Stimulated activated CD8-positive, alpha-beta memory T cell treated with anti-CD3 and anti-CD28 coated beads, Interleukin-15, amount 100 ng/mL, for 4 hours (primary cell): ENCODE measurements around the gene CMSS1.

Source experiments
- DNase-seq, 2 donors: peaks; one replicate each; pipeline ENCODE4 v3.0.0-alpha.2; 2020; ENCODE audit warnings: low read depth in 2 of 2

Gene CMSS1

DNA sequence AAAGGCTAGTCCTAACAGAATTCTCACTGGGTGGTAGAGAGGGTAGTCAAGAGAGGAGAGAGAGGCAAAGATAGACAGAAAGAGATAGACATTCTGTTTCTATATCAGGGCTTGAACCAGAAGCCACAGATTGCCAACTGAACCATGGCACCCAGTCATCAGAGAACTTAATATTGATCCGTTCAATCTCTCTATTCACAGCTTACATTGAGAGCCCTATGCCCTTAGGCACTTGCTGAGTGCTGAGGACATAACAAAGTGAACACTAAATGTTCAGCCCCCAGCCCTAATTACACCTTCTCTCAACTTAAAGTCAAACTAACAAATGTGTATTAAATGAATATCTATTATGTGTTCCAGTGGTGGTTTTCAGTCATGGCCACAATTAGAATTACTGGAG lies 172.5 kb downstream of the CMSS1 start:
- no peak for DNase-seq

DNA sequence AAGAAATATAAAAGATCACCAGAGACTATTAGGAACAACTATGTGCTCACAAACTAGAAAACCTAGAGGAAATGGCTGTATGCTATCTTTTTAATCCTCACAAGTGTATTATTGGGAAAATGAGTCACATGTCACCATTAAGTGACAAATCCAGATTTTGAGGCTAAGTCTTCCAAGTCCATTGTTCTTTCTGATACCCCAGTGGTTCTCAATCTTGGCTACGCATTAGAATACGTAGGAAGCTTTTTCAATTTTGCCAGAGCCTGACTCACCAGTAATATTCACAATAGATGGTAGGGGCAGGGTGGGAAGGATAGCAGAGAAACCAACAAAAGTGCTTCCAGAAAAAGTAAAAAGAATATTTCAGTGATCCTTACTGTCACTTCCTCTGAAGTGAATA lies 179.6 kb downstream of the CMSS1 start:
- no peak for DNase-seq

DNA sequence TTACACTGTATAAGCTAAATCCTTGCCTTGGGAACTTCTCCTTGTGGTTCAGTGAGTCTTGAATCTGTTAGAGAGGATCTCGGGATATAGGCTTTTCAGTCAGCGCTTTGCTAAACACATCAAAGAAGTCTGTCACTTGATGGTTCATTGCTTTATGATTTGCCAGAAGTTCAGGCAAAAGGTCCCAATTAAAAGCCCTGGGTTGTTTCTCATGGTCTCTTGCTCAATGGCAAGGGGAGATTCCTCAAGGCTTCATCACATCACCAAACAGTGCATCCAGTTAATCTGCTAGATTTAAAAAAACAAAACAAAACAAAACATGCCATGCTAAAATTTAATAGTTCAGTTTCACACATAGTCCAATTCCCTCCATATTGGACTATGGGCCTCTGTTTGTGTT lies 181.9 kb downstream of the CMSS1 start:
- no peak for DNase-seq

DNA sequence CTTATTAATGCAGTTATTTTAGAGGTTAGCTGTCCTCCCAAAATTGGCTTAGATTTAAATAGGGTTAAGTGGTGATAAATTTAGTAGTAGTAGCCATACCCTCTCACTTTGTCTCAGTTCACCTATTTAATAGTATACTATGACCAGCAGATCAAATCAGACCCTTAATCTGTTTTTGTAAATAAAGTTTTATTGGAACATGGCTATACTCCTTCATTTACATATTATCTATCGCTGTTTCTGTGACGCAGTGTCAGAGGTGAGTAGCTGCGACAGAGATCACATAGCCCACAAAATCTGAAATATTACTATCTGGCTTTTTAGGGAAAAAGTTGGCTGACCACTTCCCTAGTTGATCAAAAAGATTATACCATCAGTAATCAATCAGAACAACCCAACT lies 183.4 kb downstream of the CMSS1 start:
- DNase-seq = no peak

DNA sequence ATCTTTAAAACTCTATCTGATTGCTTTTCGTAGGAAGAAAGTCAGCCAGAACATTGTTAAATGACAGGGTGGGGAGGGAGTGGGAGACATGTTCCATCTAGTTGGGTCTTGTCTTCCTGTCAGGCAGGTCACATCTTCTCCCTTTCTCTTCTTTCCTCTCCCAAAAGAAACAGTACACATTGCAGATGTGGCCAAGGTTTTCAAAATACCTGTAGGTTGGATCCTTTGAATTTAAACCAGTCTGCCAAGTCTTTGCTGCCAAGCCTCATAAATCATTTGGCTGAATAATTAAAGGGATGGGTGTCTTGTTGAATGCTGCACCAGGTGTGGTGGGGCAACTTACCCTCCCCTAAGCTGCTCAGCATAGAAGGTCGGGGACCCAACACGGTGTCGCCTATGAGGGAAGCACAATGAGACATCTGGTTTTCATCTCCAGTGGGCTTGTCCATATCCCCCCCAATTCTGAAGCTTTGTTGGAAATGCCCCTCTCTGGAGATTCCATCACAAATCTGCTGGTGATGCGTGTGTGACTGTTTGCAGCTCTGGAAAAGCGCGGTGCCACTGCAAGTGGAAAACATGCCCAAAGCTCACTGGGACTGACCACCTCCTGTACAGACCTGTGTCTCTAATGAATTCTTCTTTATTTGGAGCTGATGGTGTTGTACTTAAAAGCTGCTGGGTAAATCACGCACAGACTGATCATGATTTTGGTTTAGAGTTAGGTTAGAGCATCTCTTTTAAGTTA lies 184.0 kb downstream of the CMSS1 start:
- DNase-seq = no peak

DNA sequence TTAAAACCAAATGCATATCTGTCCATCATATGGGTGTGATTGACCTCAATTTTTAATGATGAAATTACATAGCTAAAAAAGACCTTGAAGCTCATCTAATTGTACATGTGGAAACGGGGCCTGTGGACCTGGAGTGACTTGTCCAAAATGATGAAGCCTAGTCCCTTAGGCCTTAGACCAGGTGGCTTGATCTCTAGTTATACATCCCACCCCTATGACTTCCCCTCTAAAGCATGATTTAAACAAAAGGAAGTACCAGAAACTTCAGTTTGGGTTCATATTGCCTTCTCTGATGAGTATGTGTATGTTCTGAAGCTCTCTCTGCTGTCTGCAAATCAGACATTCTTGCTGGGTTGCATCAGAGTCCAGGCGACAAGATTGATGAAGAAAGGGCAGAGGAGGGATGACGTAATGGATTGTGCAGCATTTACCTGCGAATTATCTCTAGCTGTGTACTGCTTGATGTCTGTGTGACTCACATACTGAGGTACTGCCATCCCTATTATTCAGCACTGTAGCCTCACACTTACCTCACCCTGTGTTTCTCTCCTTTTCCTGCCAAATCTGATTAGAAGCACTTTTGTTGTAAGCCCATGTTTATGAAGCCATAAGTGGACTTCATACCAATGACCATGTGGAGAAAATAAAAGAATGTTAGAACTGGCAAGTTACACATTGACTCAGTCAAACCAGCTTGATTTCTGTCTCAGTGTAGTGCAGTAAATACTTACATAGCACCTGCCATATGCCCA lies 185.1 kb downstream of the CMSS1 start:
- no peak for DNase-seq

DNA sequence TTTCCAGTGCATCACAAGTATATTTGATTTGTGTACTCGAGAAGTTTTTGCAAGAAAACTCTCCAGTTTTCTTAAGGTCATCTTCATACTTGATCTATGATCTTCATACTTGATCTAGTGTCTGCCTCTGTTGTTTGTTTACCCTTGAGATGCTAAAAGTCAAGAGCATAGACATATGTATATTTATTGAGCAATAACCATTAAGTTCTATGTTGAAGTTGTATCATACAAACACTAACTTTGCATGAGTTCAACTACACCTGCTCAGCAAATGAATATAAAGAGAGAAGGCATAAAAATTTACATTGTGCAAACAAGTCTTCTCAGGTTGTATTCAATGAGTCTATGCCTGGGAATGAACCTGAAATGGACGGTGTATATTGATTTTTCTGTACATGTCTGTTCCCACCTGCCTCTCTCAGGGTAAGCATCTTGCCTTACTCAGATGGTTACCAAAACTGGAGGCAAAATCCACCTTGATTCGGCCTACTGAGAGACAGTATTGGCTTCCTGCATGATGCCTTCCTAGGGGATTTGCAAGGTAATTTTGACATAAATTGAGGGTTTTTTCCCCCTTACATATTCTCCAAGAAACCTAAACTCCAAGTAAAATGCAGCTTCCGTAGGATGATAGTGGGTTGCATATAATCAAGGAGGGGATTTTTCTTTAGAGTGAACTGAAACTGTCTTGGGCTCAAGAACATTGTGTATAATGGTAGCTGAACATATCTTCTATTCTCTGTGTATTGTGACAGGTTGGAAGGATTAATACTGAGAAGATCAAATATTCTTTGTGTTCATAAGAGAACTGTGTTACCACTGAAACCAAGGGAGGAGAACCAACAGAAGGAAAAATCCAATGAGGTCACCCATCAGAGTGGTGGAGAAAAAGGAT lies 186.2 kb downstream of the CMSS1 start:
- no peak for DNase-seq

DNA sequence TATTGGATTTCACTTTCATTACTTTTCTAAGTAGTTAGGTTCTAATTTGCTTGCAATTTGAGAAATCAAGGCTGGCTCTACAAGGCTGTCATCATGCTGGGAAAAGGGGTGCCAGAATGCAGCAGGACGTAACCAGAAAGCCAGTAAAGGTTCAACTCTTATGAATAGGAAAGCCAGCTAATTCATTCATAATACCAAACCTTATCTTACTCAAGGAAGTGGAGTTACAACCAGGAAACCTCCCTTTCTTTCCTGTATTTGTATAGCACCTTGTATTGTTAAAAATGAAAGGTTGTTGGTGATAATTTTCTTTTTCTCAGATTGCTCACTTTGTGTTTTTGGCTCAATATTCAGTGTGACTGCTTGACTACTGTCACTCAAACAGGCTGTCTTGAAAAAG lies 187.3 kb downstream of the CMSS1 start:
- DNase-seq = no peak

DNA sequence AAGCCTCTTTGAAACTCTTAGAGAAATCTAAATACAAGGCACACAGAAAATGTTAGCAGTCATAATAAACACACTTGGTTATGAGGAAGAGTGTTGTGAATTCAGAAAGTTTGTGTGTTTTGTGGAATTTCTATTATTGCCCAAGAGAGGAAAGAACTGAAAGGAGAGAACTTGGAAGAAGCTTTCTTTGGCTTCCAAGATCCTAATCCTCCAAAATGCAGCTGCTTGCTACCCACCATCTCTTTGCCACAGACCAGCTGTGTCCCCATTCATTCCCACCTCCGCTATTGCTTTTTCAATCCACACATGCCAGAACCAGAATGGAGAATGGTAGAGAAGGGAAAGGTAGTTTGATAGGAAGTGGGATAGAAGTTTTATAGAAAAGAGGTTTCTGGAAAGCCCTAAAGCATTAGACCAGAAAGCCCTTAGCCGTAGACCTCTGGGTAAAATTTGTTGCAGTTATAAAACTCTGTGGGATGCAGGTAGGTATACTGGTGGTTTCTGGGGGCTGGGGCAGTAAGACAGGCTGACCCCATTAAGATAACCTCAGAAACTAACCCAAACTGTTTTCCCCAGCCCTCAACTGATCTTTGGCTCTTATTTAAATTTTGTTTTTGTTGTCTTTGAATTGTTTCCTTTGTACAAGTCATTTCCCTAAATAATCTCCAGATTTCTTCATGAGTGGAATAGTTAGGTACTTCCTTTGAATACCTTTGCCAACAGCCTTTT lies 188.2 kb downstream of the CMSS1 start:
- no peak for DNase-seq

DNA sequence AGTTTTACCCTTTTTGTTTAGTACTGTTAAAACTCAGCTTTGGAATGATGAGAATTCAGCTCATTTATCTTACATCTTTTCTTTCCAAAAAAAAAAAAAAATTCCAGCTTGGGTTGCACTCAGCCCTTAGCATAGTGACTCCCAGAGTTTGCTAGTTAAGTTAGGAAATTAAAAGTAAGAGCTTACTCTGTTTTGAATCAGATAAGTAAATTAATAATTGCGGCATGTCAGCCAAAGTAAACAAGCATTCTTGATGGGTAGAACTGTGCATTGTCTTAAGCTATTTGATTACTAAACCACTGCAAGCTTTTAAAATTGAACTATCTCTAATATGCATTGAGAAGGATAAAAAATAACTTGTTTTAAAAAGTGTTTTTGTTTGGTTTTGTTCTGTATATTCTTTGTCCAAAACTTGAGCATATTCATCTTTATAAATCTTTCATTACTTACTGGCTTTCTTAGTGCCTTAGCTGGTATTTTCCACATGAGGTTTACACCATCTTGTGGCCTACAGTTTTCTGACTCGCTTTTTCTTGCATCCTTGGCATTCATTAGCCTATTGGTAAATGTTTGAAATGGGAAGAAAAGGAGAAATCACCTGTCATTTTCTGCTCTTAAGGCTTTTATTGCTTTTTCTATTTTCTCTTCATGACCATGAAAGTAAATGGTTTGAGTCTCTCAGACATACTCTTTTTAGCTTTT lies 189.1 kb downstream of the CMSS1 start:
- no peak for DNase-seq

DNA sequence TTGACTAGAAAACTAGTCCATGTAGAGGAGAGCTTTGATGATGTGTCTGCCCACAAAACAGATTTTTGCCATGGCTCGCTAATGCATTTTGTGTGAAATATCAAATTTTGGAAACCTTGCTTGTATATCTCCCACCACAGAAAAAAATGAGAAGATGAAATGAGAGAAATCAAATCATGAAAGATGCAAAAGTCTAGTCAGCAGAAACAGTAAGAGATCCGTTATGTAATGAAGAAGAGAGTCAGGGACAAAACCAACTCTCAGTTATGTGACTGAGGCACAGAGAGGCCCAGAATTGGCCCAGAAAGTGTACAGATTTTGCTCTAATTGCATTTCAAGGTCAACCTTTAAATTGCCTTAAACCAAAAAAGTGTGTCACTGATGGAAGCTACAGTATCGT lies 189.7 kb downstream of the CMSS1 start:
- DNase-seq = no peak

DNA sequence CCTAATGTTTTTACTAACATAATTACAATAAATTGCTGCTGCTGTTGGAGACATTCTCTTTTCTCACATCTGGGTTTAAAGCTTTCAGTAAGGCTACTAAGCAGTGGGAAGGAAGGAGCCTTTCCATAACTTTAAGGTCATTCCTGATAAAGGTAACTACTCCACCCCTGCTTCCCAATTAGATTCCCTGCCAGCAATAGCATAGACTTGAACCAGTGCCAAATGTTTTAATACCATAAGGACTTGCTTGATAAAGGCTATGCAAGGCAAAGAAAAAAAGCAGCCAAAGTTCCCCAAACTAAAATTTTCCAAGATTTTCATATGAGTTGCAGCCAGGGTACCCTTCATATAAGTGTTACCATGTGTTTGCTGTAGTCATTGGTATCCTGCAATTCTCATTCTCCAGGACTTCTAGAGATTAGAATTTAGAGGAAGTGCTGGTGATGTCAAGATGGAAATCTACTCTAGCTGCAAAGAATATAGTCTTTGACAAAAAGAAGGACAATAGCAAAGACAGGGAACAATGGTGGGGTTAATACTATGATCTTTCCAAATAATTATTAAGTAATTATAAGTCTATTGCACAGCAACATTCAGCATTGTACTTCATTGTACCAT lies 190.5 kb downstream of the CMSS1 start:
- no peak for DNase-seq

DNA sequence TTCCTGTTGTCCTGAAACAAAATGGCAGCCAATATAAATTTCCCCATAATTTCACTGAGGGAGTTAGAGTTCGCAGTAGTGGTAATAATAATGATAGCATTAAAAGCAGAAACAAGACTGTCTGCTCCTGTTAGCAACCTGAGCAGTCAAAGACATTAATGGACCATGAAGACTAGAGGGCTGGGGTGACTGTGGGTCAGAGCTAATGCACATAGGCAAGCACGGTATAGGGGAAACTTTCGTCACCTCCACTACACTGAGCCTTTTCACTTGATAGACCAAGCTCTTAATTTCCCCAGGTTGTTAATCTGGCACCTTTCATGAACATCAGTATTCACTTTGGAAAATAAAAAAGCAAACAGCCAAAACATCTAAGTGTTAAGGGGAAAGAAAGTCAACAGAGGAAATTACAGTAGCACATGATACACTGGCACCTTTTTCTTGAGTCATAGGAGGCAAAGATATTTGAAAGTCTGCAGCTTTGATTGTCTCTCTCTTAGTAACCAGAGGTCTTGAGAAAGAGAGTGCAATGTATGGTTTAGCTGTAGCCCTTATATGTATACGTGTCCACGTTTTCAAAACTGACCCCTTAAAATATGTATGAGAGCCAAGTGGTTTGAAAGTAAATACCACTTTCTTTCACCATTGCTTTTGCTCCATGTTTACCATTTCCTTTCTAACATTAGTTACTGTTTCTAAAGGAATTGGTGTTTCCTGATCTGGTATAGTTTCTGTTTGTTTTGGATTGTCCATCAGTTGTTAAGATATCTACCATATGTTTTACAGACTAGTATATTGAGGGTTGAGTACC lies 191.8 kb downstream of the CMSS1 start:
- DNase-seq = no peak

DNA sequence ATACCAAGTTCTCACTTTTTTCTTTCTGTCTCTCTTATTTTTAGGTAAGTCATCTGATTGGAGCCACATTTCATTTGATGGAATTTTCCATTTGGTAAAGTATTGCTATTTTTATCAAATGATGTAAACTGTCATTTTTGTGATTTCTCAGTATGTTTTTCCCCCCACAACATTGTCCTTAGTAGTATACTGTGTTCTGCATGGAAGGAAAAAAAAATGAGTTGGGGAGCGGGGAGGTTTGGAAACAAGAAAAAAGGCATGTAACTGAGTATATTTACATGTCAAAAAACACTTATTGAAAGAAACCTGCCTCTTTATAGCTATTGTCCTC lies 192.4 kb downstream of the CMSS1 start:
- DNase-seq = no peak

DNA sequence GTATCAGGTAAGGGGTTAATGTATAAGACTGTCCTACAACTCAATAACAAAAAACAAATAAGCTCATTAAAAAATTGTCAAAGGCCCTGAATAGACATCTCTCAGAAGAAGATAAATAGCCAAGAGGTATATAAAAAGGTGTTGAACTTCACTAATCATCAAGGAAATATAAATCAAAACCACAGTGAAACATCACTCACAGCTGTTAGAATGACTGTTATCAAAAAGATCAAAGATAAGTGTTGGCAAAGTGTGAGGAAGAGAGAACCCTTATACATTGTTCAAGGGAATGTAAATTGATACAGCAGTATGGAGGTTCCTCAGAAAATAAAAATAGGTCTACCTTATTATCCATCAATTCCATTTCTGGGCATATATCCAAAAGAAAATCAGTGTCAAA lies 201.1 kb downstream of the CMSS1 start:
- no peak for DNase-seq

DNA sequence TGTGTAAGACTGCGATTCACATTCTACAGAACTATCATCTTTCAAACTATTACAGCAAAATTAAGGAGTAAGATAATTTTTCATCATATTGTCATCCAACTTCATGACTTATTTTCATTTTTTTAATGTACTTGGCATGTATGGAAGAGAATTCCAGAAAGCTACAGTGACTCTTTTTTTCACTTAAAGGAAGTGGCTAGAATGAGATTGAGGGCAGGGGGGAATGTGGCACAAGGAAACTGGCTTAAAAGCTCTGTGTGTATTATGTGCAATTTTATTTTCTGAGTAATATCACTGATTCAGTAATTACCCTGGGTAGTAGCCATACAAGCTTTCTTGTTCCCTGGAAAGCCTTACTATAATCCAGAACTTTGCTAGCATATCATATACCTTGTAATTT lies 202.1 kb downstream of the CMSS1 start:
- no peak for DNase-seq

DNA sequence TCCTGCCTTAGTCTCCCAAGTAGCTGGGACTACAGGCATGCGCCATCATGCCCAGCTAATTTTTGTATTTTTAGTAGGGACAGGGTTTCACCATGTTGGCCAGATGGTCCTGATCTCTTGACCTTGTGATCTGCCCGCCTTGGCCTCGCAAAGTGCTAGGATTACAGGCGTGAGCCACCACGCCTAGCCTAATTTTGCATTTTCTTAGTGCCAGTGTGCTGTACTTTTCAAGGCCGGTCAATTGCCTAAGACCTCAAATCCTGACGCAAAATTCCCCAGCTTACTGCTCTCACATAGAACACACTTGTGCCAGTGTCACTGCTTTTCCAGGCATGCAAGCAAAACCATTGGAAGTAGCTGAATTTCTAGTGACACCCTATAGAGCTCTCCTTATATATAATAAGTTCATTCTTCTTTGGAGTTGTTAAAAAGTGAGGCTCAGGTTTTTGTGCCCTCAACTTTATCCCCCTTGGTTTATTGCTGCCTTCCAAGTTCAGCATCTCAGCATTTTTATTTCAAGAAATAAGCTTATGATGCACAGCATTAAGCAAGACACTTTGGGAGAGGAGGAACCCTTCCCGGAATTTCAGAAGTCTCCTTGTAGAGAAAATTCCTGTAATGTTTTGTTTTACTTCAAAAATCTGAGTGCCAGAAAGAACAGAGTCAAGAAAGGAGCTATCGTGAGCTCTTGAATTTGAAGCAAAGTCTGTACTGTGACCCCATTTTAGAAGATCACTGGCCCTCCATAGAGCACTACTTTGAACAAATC lies 203.4 kb downstream of the CMSS1 start:
- no peak for DNase-seq

DNA sequence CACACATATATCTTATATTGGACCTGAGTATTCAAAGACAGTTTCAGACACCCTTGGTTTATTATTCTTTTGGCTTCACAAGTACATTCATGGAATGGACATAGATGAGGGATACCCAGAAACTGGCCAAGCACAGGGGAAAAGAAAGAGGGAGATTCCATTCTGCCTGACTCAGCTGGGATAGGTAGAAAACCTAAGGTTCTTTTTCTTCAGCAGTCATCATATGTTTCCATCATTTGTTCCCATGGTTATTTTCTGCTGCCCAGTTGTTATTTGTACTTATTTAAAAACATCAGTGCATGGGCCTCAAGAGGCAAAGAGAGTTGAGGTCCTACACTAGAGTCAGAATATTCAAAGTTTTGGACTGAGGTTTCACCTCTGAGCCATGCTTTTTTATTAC lies 204.8 kb downstream of the CMSS1 start:
- DNase-seq = no peak

DNA sequence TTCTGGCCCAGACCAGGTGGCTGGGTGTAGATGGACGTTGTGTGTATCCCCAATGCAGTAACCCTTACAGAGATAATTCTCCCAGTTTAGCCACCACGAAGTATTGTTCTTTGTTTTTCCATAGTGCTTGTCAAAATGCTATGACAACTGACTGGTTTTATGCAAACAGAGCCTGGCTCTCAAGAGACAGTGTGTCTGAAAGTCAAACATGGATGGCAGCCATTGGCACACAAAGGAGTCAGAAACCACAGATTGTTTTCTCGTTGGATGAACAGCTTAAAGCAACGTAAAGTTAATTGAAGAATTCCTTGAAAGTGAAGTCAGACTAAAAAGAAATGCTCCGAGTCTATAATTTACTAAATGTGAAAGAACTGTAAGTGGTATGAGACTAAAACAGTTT lies 205.5 kb downstream of the CMSS1 start:
- no peak for DNase-seq
